HL-60 (cell line): Measurements from ENCODE around the gene ITIH5.

ENCODE experiments used
- POLR2AphosphoS5 ChIP-seq: IDR thresholded peaks from 2 replicates; pipeline ENCODE4 v1.6.1; 2012; ENCODE audit warnings: low read depth
- REST ChIP-seq: IDR thresholded peaks from 2 replicates; pipeline ENCODE4 v1.6.1; 2012; ENCODE audit warnings: low read depth; ENCODE audit not compliant: insufficient replicate concordance
- TF ChIP-seq, protein P1 (sequence below): IDR thresholded peaks from one replicate; pipeline ENCODE4 v1.5.1; 2011; ENCODE audit warnings: low read length, control low read depth, inconsistent platforms; ENCODE audit not compliant: insufficient read depth

GRCh38 chr10:7664707-7665106 lies 2.1 kb downstream of the ITIH5 start:
- TF ChIP-seq, protein P1, sequence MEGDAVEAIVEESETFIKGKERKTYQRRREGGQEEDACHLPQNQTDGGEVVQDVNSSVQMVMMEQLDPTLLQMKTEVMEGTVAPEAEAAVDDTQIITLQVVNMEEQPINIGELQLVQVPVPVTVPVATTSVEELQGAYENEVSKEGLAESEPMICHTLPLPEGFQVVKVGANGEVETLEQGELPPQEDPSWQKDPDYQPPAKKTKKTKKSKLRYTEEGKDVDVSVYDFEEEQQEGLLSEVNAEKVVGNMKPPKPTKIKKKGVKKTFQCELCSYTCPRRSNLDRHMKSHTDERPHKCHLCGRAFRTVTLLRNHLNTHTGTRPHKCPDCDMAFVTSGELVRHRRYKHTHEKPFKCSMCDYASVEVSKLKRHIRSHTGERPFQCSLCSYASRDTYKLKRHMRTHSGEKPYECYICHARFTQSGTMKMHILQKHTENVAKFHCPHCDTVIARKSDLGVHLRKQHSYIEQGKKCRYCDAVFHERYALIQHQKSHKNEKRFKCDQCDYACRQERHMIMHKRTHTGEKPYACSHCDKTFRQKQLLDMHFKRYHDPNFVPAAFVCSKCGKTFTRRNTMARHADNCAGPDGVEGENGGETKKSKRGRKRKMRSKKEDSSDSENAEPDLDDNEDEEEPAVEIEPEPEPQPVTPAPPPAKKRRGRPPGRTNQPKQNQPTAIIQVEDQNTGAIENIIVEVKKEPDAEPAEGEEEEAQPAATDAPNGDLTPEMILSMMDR, result no peak
- TF ChIP-seq POLR2AphosphoS5, result no peak
- TF ChIP-seq REST, result no peak
